Measurements from ENCODE around the gene MSANTD3.

DNA sequence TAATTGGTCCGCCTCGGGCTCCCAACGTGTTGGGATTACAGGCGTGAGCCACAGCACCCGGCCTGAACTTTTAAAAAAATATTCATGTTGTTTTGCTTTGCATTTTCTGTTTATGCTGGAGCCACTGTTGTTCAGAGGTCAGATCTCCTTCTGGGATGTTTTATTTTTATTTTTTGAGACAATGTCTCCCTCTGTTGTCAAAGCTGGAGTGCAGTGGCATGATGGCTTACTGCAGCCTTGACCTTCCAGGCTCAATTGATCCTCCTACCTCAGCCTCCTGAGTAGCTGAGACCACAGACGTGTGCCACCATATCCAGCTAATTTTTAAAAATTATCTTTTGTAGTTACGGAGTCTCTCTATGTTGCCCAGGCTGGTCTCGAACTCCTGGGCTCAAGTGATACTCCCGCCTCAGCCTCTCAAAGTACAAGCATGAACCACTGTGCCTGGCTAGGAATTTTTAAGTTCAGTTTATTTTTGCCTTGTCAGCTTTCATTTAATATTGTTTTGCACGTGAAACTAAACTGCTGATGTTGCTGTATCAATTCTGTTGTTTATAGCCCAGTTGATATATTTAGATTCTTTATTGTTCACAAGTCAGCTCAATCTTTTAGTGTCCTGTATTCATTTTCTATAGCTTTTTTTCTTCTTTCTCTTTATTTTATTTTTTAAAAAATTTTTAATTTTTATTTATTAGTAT, 59.7 kb downstream of the MSANTD3 start:
- TF ChIP-seq, protein P1, sequence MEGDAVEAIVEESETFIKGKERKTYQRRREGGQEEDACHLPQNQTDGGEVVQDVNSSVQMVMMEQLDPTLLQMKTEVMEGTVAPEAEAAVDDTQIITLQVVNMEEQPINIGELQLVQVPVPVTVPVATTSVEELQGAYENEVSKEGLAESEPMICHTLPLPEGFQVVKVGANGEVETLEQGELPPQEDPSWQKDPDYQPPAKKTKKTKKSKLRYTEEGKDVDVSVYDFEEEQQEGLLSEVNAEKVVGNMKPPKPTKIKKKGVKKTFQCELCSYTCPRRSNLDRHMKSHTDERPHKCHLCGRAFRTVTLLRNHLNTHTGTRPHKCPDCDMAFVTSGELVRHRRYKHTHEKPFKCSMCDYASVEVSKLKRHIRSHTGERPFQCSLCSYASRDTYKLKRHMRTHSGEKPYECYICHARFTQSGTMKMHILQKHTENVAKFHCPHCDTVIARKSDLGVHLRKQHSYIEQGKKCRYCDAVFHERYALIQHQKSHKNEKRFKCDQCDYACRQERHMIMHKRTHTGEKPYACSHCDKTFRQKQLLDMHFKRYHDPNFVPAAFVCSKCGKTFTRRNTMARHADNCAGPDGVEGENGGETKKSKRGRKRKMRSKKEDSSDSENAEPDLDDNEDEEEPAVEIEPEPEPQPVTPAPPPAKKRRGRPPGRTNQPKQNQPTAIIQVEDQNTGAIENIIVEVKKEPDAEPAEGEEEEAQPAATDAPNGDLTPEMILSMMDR (IDR thresholded peaks at IDR 0.05): no peak
- TF ChIP-seq POLR2A (IDR thresholded peaks at IDR 0.05) (no peak), EP300 (IDR thresholded peaks at IDR 0.05) (no peak)
